ENCODE data around the gene PACRG.
A peak's percentile ranks its signal among the peaks of the same experiment; 100 is the strongest.

PACRG gene

DNA sequence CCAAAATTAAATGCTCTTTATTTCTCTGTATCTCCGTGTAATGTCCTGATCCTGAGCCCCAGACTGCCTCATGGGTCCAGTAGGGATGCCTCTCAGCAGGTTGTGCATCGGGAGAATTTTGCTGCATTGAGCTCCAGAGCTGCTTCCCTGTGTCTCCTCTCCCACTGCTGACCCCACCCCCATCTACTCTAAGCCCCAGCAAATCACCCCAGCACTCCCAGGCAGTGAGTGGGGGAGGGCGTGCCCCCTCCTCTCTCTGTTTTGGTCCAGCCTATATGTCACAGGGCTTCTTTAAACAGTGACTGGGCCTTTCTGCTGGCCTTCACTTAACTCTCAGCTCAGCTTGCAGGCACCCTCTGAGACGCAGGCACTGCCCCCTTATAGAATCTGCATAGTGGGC, 458.0 kb downstream of the PACRG start:
- no peak for DNase-seq

DNA sequence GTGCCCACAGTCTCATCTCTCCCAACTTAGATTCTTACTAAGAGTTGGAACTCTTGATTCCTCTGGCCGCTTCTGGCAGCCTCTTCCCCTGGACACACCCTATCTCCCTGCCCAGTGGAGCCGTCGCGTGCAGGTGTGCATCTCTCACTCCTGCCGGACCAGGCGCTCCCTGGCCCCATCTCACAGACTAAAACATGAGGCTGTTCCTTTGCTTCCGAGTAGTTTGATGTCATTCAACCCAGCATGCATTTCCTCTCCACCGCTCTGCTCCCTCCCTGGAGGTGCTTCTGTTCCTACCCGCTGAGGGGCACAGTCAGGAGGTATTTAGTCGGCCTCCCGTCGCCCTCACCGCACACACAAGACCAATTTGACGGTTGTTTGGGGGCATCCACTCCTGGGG, 458.8 kb downstream of the PACRG start:
- no peak for DNase-seq

DNA sequence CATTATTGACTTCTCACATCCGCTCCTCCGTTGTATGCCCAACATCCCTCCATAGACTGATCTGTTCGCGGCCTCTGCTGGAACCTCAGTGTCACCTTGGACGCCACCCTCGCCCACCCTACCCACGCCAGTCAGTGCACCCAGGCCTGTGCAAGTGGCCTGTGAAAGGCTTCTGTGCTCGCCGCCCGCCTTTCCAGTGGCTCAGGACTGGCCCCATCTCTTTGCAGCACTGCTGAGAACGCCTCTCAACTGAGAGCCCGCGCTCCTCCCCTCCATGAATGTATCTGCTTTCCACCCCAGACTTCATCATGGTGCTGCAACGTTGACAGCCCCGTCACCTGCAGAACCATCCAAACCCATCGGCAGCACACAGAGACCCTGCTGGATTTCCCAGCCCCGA, 459.4 kb downstream of the PACRG start:
- DNase-seq: no peak

GRCh38 chr6:163187606-163188005, 459.8 kb downstream of the PACRG start:
- DNase-seq: no peak

- no peak for DNase-seq
These were observed 461.0 kb downstream of the PACRG start for GRCh38 chr6:163188746-163189145.

GRCh38 chr6:163189609-163190008, 461.8 kb downstream of the PACRG start:
- no peak for DNase-seq

DNA sequence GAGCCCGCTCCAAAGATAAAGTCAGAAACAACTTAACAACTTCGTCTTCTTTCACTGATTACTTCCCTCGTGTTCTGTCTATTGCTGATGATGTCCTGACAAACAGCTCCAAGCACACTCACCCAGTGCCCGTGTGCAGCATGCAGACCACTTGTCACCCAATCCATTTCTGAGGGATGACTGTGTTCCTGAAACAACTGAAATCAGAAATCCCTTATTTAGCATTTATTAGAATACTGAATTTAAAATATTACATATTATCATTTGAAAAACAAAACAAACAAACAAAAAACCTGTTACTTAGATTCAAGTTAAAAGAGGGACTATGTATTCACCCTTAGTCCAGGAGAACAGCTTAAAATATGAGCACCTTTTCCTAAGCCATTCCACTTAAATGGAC, 463.0 kb downstream of the PACRG start:
- no peak for DNase-seq

DNA sequence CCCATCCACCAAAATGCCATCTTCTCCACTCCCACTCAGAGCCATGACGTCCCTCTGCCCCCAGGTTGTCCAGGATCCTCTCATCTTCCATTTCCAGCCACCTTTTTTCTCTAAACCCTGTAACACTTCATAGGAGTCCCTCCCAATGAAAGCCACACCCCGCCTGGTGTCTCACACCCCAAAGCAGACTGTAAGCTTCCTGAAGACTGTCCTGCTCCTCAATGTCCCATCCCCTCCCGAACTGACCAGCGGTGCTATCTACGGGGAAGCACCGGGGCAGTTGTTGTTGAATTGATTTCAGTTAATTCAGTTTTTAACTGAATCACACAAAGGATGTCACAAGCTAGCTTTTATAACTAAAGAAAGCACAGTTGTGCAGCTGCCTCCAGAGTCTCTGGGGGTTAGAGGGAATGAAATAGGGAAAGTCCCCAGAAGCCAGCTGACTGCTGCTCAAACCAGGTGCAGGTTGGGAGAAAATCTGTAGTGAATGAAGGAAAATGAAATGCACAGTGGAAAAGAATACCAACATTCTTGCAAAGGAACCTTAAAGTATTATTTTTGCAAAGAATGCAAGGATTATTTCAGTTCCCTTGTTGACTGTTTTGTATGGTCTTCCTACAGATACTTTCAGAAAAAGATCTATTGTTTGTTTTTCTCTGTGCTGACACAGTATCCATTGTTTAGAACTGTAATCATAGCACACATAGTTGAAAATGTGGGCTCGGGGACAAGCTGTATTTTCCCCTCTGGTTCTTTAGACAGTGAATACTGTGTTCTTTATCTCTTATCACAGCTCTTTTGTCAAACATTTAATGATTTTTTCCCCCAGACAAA, 464.1 kb downstream of the PACRG start:
- no peak for DNase-seq

GRCh38 chr6:163192591-163192990, 464.8 kb downstream of the PACRG start:
- DNase-seq: no peak

DNA sequence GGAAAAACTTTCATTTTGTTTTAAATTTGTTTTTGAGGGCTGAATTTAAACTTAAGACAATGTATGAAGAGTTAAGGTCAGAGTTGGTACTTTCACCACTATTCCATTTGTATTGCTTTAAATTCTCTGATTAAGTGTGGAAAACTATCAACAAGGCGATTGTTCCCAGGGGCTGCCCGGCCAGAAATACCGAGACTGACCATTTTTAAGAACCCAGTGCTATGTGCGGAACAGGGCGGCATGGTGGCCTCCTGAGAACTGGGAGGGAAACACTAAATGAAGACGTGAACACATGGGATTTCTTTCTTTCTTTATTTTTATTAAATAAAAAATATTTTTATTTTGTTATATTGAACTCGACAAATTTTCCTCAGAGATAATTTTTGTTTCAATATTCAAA, 465.6 kb downstream of the PACRG start:
- no peak for DNase-seq

DNA sequence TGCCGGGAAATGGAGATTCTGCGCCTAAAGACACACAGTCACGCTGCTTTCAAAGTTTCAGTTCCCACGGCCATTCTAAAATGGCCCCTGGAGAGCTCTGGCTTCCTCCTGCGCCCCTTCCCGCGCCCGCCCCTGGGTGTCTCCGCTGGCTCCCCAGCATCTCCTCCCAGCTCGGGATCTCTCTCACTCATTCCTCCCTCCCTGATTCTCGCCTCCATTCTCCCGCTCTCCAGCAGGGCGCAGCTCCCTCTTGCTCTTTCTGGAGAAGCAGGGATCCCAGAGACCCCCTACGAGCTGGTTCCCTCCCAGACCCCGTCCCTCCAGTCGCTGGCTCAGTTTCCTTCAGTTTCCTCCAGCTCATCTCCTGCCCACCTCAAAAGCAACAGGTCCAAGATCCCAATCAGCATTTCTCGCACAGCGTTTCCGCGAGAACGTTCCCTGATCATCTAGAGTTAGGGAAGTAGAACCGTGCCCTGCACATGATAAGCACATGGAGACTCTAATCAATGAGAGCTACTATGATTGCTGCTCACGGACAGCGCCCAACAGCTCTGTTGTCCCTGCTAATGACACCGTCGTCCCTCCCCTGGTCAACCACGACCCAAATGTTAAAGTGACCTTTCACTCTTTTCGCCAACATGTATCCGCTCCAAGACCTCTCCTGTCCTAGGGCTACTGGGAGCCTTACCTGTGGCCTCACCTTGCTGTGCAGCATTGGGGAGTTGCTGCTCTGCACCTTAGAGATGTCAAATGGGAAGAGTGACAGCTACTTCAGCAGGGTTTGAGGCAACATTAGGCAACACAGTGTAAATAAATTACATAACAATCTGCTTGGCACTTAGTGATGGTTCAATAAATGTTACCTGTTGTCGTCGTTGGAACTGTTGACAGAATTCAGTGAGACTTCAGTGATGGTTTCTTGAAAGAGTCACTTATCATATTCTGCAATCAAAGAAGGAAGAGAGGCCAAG, 468.2 kb downstream of the PACRG start:
- DNase-seq: no peak

GRCh38 chr6:163197839-163198238, 470.1 kb downstream of the PACRG start:
- DNase-seq: no peak

DNA sequence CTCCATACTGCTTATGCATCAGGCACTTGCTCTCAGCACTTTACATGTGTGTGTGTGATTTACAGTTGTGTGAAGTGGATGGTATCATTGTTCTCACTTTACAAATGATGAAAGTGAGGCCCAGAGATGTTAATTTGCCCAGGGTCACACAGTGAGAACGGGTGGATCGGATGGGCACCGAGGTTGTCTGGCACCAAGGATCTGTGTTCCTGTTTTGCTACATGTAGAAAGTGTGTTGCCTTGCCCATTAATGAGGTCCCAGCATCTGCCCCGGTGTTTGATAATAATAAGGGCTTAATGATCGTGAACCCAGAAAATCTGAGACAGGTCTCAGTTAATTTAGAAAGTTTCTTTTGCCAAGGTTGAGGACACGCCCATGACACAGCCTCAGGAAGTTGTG, 470.6 kb downstream of the PACRG start:
- DNase-seq: no peak

GRCh38 chr6:163199371-163199770, 471.6 kb downstream of the PACRG start:
- peak; percentile 87 for DNase-seq

- DNase-seq: no peak
These were observed 472.5 kb downstream of the PACRG start for GRCh38 chr6:163200289-163200688.

DNA sequence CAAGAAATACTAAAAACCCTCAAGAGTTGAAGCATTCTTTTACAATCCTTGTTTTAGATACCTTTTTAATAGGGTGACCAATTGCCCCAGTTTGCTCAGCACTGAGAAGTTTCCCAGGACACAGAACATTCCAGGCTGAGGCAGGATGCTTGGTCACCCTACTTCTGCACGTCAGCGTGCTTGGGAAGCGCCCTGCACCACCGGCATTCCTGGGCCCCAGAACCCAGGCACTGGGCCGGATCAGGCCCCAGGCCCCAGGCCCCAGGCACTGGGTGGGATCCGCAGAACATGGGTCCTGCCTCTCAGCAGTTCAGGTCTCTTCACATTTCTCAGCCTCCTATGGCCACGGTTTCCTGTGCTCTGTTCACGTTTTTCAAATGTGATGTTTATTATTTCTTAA, 472.9 kb downstream of the PACRG start:
- DNase-seq: no peak

DNA sequence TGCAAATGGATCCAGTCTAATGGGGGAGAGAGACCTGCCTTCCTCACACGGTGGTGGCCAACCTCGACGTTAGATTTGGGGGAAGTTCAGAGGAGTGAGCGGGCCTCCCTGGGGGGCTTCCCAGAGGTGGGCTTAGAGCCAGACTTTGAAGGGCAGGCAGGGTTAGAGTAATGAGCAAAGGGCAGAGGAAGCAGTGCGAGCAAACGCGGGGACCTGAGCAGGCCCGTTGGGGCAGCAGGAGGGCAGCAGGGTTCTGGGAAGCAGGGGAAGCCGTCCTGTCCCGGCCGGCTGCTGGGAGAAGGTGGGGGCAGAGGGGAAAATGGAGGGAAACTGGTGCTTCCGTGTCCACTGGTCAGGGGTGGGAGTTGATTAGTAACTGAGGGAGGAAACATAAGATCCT, 474.1 kb downstream of the PACRG start:
- DNase-seq: no peak

DNA sequence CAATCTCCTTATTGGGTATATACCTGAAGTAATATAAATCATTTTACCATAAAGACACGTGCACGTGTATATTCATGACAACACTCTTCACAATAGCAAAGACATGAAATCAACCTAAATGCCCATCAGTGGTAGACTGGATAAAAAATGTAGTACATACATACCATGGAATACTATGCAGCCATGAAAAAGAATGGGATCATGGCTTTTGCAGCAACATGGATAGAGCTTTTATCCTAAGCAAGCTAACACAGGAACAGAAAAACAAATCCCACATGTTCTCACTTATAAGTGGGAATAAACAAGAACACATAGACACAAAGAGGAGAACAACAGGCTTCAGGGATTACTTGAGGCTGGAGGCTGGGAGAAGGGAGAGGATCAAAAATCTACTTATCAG, 478.4 kb downstream of the PACRG start:
- DNase-seq: no peak

DNA sequence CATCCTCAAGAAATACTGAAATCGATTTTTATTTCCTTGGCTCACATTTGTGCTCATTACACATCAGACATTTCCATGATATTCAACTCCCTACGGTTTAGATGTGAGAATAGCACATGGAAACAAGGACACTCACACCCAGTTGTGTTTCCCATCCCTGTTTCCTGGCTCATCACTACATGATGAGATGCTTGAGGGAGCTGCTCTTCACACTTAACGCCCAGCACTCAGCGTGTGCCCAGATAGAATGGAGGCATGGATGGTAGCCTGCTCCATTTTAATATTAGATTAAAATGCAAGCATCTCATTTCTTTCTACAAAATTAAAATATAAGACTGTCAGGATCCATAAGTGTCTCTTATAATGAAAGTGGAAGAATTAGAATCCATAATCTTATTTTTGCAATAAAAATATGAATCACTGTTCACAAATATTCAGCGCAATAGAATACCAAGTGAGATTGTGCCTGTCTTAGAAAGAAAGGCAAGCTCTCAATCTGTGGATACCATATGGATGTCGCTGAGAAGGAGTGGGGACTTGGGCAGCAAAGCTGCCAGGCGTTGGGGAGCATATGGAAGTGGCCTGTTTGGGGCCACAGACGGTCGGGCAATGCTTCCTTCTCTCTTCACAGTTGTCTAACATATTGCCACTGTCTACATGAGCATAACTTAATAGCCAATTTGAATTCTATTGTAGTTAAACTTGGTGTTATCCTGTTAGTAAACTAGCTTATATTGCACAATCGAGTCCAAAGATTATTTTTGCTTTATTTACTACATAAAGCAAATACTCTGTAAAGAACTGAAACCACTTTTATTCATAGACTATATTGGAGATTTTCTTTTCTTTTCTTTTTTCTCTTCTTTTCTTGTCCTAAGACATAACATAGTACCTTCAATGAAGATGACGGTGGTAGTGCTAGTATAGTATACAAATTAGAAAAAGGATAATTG, 479.9 kb downstream of the PACRG start:
- no peak for DNase-seq

GRCh38 chr6:163209005-163209404, 481.2 kb downstream of the PACRG start:
- no peak for DNase-seq

DNA sequence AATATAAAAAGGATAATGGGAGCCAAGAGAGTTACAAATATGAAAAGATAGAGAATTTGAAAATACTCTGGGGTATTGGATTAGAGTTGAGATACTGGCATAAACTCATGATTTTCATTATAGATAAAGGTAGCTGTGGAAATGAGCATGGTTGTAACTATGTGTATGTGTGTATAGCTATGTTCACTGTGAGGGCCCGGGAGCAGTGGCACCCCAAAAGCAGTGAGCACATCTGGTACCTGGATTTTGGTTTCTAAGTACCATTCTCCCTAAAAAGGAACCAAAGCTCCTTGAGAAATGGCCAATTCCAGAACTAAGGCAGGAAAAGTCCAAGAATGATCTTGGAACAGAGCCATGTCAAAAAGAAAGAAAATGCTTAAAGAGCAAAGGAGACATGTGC, 484.3 kb downstream of the PACRG start:
- DNase-seq: no peak

DNA sequence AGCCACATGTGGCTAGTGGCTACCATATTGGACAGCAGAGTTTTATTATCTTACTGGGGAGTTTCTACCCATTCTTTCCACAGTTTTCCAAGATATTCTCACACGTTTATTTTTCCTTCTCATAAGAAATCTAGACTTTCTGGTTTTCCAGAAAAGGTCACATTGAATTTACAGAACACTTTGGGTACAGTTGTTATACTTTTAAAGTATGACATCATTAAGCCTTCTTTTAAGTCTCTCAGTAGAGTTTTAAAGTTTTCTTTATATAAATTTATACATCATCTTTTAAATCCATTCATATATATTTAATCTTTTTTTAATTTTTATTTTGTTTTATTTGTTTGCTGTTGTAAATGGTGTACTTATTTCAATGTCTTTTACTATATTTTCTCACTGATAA, 486.5 kb downstream of the PACRG start:
- DNase-seq: no peak

- DNase-seq: no peak
These were observed 490.7 kb downstream of the PACRG start for GRCh38 chr6:163218361-163218894.

Data from islet precursor cell (in vitro differentiated cells).